Adrenal gland (tissue), 12 donors: Measurements from ENCODE around the gene OR2M7. TPM values are rescaled to one million over a fixed set of nuclear protein-coding genes. Genes with fewer than 3 reads are reported as not detected.

Source experiments
- DNase-seq, 7 donors: peaks; one replicate each; pipeline ENCODE4 v3.0.0-alpha.2; 2019 to 2020
- H3K27ac ChIP-seq, 5 donors: fragments of 200-600 bp; sonication (generic) in 4 of 5; 1 replicate in 3 of 5; 2 replicates in 2 of 5; pipeline versions ENCODE4 v1.5.1 to v1.8.0; 2016 to 2020; ENCODE audit warnings: mild to moderate bottlenecking in 1 of 5
- H3K27me3 ChIP-seq: fragments of 200-600 bp; 2 replicates; pipeline ENCODE4 v1.8.0; 2021
- H3K36me3 ChIP-seq, 2 donors: fragments of 200-600 bp; replicated peaks in 1 of 2; 1 replicate in 1 of 2; 2 replicates in 1 of 2; pipeline versions ENCODE4 v1.5.1 to v1.8.0; 2018 to 2022
- H3K4me1 ChIP-seq, 2 donors: fragments of 200-600 bp; replicated peaks in 1 of 2; 1 replicate in 1 of 2; 2 replicates in 1 of 2; pipeline versions ENCODE4 v1.5.1 to v1.8.0; 2018 to 2021
- H3K4me3 ChIP-seq, 4 donors: fragments of 200-600 bp; sonication (generic) in 3 of 4; one replicate each; pipeline ENCODE4 v1.5.1; 2016 to 2018
- H3K9me3 ChIP-seq, 3 donors: fragments of 200-600 bp; sonication (generic) in 1 of 3; replicated peaks in 1 of 3; 1 replicate in 2 of 3; 2 replicates in 1 of 3; pipeline versions ENCODE4 v1.5.1 to v1.8.0; 2016 to 2021
- POLR2A ChIP-seq, 2 donors: fragments of 450-650 bp; IDR thresholded peaks; one replicate each; pipeline ENCODE4 v1.6.1; 2017; ENCODE audit warnings: antibody characterized with exemption in 2 of 2, mild to moderate bottlenecking in 2 of 2, moderate library complexity in 1 of 2
- WGBS, 4 donors: extraction: QIAGEN DNeasy Blood & Tissue Kit in 2 of 4; methylation state at CpG; one replicate each; pipeline versions ENCODE4 v1.1.5 to v1.1.7; 2013 to 2017; 5-methylcytosine and 5-hydroxymethylcytosine counted together
- intact Hi-C, 2 donors: fragments of 100-400 bp; cut with DNase I; formaldehyde crosslinking; loops; one replicate each; pipeline versions ENCODE4 v1.14.1 to v1.15.0; 2022 to 2023
- polyA plus RNA-seq, 3 donors: library from polyadenylated mRNA; stranded (reverse); fragments of 200-250 nt in 2 of 3; fragments of 350-450 nt in 1 of 3; fragmentation: Illumina TruSeq in 1 of 3; extraction: RNeasy Lipid Tissue Mini Kit (QIAGEN cat#74804) in 1 of 3; gene quantifications; one replicate each; pipeline ENCODE4 v1.2.3, GENCODE V29; 2013 to 2014
- total RNA-seq, 9 donors: library from RNA; depleted of rRNA in 4 of 9; stranded (reverse); fragments of >200 nt in 4 of 9; fragments of 120-200 nt in 1 of 9; fragmentation: NEBNext Ultra II Directional in 1 of 9; extraction: Animal tissue kit (Norgen Biotek cat#: 25700) in 1 of 9; gene quantifications; one replicate each; pipeline versions ENCODE4 v1.1.0 to v1.2.4, GENCODE V29; 2013 to 2023
- TF ChIP-seq, protein P1 (sequence below), 6 experiments: fragments of 450-650 bp in 4 of 6; fragments of 200-600 bp in 2 of 6; sonication (generic) in 1 of 6; IDR thresholded peaks; 1 replicate in 5 of 6; 2 replicates in 1 of 6; pipeline versions ENCODE4 v1.5.1 to v1.8.0; 2016 to 2021; ENCODE audit warnings: antibody characterized with exemption in 6 of 6, mild to moderate bottlenecking in 2 of 6, moderate library complexity in 1 of 6
- donor health status: healthy with polysubstance abuse.
- donor health status: Bipolar disorder and iron deficiency.
- donor health status: DM: yes; HTN: yes; CAD: no.
- donor health status: DM: no; HTN: no; CAD: no.
- donor health status: DM: no; HTN: no; CAD: no.
- donor health status: DM: yes; HTN: yes; CAD: no.

Gene OR2M7
- total and polyA plus RNA-seq, 12 donors, result not detected

DNA sequence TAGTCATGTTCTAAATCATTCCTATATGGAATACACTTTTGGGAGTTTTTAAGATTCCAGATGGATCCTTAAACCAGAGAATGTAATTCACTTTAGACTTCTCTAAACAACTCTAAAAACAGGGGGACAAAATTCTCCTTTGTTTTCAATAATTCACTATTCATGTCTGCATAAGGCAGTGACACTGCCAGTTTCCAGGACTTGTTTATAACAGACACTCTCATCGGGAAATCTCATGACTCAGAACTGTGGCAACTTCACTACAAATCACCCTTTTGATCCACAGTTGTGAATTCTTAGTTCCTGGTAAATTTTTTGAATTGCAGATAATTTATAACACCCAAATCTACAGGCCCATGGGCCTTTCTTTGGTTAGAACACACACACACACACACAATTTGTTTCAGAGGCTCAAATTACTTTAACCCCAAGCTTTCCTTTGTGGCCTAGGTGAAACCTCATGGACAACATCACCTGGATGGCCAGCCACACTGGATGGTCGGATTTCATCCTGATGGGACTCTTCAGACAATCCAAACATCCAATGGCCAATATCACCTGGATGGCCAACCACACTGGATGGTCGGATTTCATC lies 36.9 kb upstream of the OR2M7 start, which contains the start of gene OR2T4:
TSS of gene OR2T4 (plus strand) at position 545 of the 595 bp plus-strand sequence. CDS start at position 545, 0 bp downstream.
- Histone ChIP-seq H3K9me3 (no peaks in the 10 kb centered on the region), H3K4me3 (no peak within 1 kb of the TSS), H3K27ac (no peak within 1 kb of the TSS), H3K27me3 (no peaks in the 10 kb centered on the region), H3K4me1 (no peaks in the 10 kb centered on the region), H3K36me3 (no peaks in the 10 kb centered on the region)
- no peak for TF ChIP-seq POLR2A (IDR thresholded peaks at IDR 0.05)
- TF ChIP-seq, protein P1, sequence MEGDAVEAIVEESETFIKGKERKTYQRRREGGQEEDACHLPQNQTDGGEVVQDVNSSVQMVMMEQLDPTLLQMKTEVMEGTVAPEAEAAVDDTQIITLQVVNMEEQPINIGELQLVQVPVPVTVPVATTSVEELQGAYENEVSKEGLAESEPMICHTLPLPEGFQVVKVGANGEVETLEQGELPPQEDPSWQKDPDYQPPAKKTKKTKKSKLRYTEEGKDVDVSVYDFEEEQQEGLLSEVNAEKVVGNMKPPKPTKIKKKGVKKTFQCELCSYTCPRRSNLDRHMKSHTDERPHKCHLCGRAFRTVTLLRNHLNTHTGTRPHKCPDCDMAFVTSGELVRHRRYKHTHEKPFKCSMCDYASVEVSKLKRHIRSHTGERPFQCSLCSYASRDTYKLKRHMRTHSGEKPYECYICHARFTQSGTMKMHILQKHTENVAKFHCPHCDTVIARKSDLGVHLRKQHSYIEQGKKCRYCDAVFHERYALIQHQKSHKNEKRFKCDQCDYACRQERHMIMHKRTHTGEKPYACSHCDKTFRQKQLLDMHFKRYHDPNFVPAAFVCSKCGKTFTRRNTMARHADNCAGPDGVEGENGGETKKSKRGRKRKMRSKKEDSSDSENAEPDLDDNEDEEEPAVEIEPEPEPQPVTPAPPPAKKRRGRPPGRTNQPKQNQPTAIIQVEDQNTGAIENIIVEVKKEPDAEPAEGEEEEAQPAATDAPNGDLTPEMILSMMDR (IDR thresholded peaks at IDR 0.05), result no peak
- intact Hi-C loops, result no loop called here
- 18 to 44% (median 43%) methylated on average over 2 to 3 of the region's 3 CpGs for WGBS, 4 donors
- DNase-seq, result no peak

- intact Hi-C loops, result no loop called here
- no peaks in the 10 kb centered on the region for H3K27me3 ChIP-seq
- WGBS, 4 donors, result 48 to 62% (median 58%) methylated on average over 3 of the region's 3 CpGs
- no peaks in the 10 kb centered on the region for H3K4me1 ChIP-seq
- no peak overlapping the region for H3K4me3 ChIP-seq
- TF ChIP-seq, protein P1 (IDR thresholded peaks at IDR 0.05), result no peak
- no peak for TF ChIP-seq POLR2A (IDR thresholded peaks at IDR 0.05)
- H3K9me3 ChIP-seq, result no peaks in the 10 kb centered on the region
- no peaks in the 10 kb centered on the region for H3K36me3 ChIP-seq
- no peak overlapping the region for H3K27ac ChIP-seq
- DNase-seq, result no peak
These were observed 35.0 kb upstream of the OR2M7 start for GRCh38 chr1:248359415-248359814.

GRCh38 chr1:248348475-248348874 lies 24.1 kb upstream of the OR2M7 start, which contains the start of gene OR14C36:
OR14C36 (plus strand) TSS chr1:248348775; CDS start chr1:248348775, 0 bp downstream.
- Histone ChIP-seq H3K4me3 (no peak within 1 kb of the TSS), H3K27me3 (no peaks in the 10 kb centered on the region), H3K4me1 (no peaks in the 10 kb centered on the region), H3K36me3 (no peaks in the 10 kb centered on the region), H3K9me3 (no peaks in the 10 kb centered on the region), H3K27ac (no peak within 1 kb of the TSS)
- DNase-seq, result no peak
- intact Hi-C loops, result no loop called here
- no peak for TF ChIP-seq POLR2A (IDR thresholded peaks at IDR 0.05)
- TF ChIP-seq, protein P1 (IDR thresholded peaks at IDR 0.05), result no peak
- WGBS, 4 donors, result 62 to 70% (median 66%) methylated on average over 4 of the region's 4 CpGs

DNA sequence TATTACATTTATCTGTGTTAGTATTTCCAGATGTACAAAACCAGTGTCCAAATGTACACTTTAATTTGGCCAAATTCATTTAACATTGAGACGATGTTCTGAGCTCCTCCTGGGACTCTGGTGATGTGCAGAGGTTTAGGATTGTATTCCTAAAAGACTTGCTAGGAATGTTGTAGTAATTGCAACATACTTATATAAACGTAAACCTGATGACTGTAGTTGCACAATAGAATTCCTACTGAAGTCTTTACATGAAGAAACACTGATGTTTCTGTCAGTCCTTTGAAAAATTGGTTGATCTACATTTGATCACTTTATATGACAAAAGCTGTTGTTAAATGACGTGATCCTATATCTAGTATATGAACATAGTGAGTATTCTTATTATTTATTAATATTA lies 19.1 kb upstream of the OR2M7 start:
- no peaks in the 10 kb centered on the region for H3K36me3 ChIP-seq
- H3K4me1 ChIP-seq, result no peaks in the 10 kb centered on the region
- H3K27ac ChIP-seq, result no peak overlapping the region
- H3K4me3 ChIP-seq, result no peak overlapping the region
- H3K27me3 ChIP-seq, result no peaks in the 10 kb centered on the region
- 41 to 52% (median 44%) methylated on average over 3 of the region's 3 CpGs for WGBS, 4 donors
- no peaks in the 10 kb centered on the region for H3K9me3 ChIP-seq
- TF ChIP-seq POLR2A (IDR thresholded peaks at IDR 0.05), result no peak
- TF ChIP-seq, protein P1 (IDR thresholded peaks at IDR 0.05), result no peak
- intact Hi-C loops, result no loop called here
- no peak for DNase-seq
